K562 (cell line): ENCODE measurements around the gene SH3BP2. TPM values are rescaled to one million over a fixed set of nuclear protein-coding genes. Genes with fewer than 3 reads are reported as not detected.

Source experiments
- DACH1 ChIP-seq: fragments of 450-650 bp; IDR thresholded peaks from 2 replicates; pipeline ENCODE4 v1.6.1; 2018; ENCODE audit not compliant: partially characterized antibody
- FOXA1 ChIP-seq: fragments of 450-650 bp; IDR thresholded peaks from 2 replicates; pipeline ENCODE4 v1.6.1; 2016; ENCODE audit warnings: mild to moderate bottlenecking, borderline replicate concordance
- FOXK2 ChIP-seq, 2 experiments: fragments of 450-650 bp; IDR thresholded peaks in 1 of 2; conservative IDR thresholded peaks in 1 of 2; 2 replicates each; pipeline ENCODE4 v1.6.1; 2016; ENCODE audit warnings: low read depth in 2 of 2, mild to moderate bottlenecking in 1 of 2
- HNRNPK ChIP-seq: fragments of 200-400 bp; formaldehyde crosslinking; IDR thresholded peaks from one replicate; pipeline ENCODE4 v1.6.1; 2018; ENCODE audit warnings: mild to moderate bottlenecking, low read depth, low read length; ENCODE audit not compliant: poor library complexity, severe bottlenecking
- HNRNPL ChIP-seq: fragments of 200-400 bp; formaldehyde crosslinking; IDR thresholded peaks from 2 replicates; pipeline ENCODE4 v1.6.1; 2017; ENCODE audit warnings: low read depth, mild to moderate bottlenecking, low read length
- NCOA1 ChIP-seq: fragments of 450-650 bp; IDR thresholded peaks from 2 replicates; pipeline ENCODE4 v1.6.1; 2016; ENCODE audit warnings: low read depth
- NFRKB ChIP-seq: fragments of 450-650 bp; IDR thresholded peaks from 2 replicates; pipeline ENCODE4 v1.6.1; 2016; ENCODE audit warnings: low read depth
- NR2C2 ChIP-seq, 2 experiments: fragments of 200-800 bp in 1 of 2; sonication (Bioruptor generic) in 1 of 2; sonication (generic) in 1 of 2; formaldehyde crosslinking in 1 of 2; IDR thresholded peaks; 2 replicates each; pipeline versions ENCODE4 v1.6.1 to v1.8.0; 2016 to 2022; ENCODE audit warnings: mild to moderate bottlenecking in 1 of 2, missing compliant biosample characterization in 1 of 2, missing genetic modification characterization in 1 of 2, missing genetic modification reagents in 1 of 2
- PTRF ChIP-seq: fragments of 450-650 bp; IDR thresholded peaks from 2 replicates; pipeline ENCODE4 v1.6.1; 2016; ENCODE audit warnings: mild to moderate bottlenecking, missing genetic modification characterization, missing compliant biosample characterization
- PTTG1 ChIP-seq: fragments of 450-650 bp; IDR thresholded peaks from 2 replicates; pipeline ENCODE4 v1.6.1; 2016; ENCODE audit warnings: low read depth, mild to moderate bottlenecking, missing genetic modification characterization, missing compliant biosample characterization
- RBM22 ChIP-seq: fragments of 200-400 bp; formaldehyde crosslinking; IDR thresholded peaks from 2 replicates; pipeline ENCODE4 v1.6.1; 2018; ENCODE audit warnings: low read length, low read depth; ENCODE audit not compliant: poor library complexity, severe bottlenecking
- SNRNP70 ChIP-seq: fragments of 200-400 bp; formaldehyde crosslinking; optimal IDR thresholded peaks from 2 replicates; pipeline ENCODE3; 2017; ENCODE audit warnings: low read depth, low read length
- SREBF2 ChIP-seq: sonication (generic); formaldehyde crosslinking; IDR thresholded peaks from 2 replicates; pipeline ENCODE4 v1.4.0; 2020; ENCODE audit warnings: mild to moderate bottlenecking, missing genetic modification reagents
- ZNF436 ChIP-seq: fragments of 250-450, 450-650 bp; sonication (Bioruptor Pico); formaldehyde crosslinking; IDR thresholded peaks from 2 replicates; pipeline ENCODE4 v1.7.0; 2020; ENCODE audit warnings: mild to moderate bottlenecking
- ZNF76 ChIP-seq: fragments of 250-450 bp; sonication (Bioruptor Pico); IDR thresholded peaks from 2 replicates; pipeline ENCODE4 v1.4.0; 2020; ENCODE audit warnings: mild to moderate bottlenecking, moderate library complexity, borderline replicate concordance
- ZNF79 ChIP-seq: fragments of 250-450 bp; sonication (Bioruptor Pico); IDR thresholded peaks from 2 replicates; pipeline ENCODE4 v1.4.0; 2020; ENCODE audit warnings: low read depth, mild to moderate bottlenecking, moderate library complexity
- polyA plus RNA-seq, 8 experiments: library from polyadenylated mRNA; depleted of rRNA in 4 of 8; stranded (reverse) in 5 of 8; unstranded in 3 of 8; fragments of >200 nt; fragmentation: Nextera tagmentation in 2 of 8; fragmentation: Illumina TruSeq in 1 of 8; extraction: Ambion mirVana in 2 of 8; extraction: Trizol in 1 of 8; gene quantifications; 2 replicates each; pipeline versions ENCODE4 v1.2.1 to v1.2.3, GENCODE V29; 2011 to 2014; ENCODE audit warnings: inconsistent platforms in 1 of 8, missing spikeins in 1 of 8
- total RNA-seq, 7 experiments: library from RNA; depleted of rRNA in 6 of 7; stranded (reverse); fragments of >200 nt in 6 of 7; fragmentation: Illumina TruSeq in 2 of 7; extraction: Trizol in 2 of 7; gene quantifications; 2 replicates each; pipeline versions ENCODE4 v1.2.1 to v1.2.3, GENCODE V29; 2011 to 2021; ENCODE audit warnings: low replicate concordance in 1 of 7
- TF ChIP-seq, protein P1 (sequence below): sonication (generic); formaldehyde crosslinking; IDR thresholded peaks from 2 replicates; pipeline ENCODE4 v1.8.1; 2022; ENCODE audit warnings: missing genetic modification reagents
- TF ChIP-seq, protein P2 (sequence below), 2 experiments: fragments of 450-650 bp; IDR thresholded peaks; 2 replicates each; pipeline ENCODE4 v1.6.1; 2016; ENCODE audit warnings: mild to moderate bottlenecking in 2 of 2, borderline replicate concordance in 1 of 2, low read depth in 1 of 2, moderate library complexity in 1 of 2

The SH3BP2 gene
- total and polyA plus RNA-seq, 9 of the 15 experiments (the other 6 are each of a cell fraction or from before 2014, with no cell fraction given) = 0.34 to 16.0 (median 5.1) TPM

DNA sequence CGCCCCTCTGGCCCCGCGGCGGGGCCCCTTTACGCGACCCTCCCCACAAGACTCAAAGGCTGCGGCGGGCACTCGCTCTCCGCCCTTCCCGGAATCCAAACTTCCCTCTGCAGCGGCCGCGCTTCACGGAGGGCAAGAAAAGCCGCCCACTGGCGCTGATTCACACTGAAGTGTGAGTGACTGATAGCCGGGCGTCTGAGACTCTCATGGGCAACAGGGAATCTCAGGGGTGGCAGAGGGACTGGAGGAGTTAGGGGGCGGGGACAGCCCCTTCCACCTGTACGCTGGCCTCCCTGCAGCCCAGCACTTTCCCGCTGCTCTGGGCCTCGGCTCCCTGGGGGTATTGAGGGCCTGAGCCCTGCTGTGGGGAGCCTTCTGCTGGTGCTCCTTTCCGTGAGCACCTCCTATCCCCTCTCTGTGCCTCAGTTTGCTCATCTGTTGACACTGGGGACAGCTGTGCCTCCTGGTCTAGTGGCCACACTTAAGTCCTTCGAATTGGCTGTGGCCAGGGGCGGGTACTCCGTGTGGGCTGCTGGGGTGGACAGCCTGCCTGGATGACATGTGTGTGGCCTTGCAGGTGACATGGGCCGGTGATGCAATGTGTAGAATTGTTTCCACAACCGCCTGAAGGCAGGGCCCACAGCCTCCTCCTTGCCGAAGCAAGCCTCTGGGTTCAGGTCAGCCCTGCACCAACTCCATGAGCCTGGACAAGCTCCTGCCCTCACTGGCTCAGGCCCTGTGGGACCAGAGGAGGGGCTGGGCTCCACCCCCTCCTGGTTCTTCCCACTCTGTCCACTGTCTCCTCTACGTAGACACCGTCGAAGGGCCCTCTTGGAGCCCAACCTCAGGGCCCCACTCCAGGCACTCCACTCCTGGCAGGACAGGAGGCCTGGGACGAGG is 951 bp downstream of the SH3BP2 start (continued):
- TF ChIP-seq PTRF = no peak
- TF ChIP-seq, protein P1, sequence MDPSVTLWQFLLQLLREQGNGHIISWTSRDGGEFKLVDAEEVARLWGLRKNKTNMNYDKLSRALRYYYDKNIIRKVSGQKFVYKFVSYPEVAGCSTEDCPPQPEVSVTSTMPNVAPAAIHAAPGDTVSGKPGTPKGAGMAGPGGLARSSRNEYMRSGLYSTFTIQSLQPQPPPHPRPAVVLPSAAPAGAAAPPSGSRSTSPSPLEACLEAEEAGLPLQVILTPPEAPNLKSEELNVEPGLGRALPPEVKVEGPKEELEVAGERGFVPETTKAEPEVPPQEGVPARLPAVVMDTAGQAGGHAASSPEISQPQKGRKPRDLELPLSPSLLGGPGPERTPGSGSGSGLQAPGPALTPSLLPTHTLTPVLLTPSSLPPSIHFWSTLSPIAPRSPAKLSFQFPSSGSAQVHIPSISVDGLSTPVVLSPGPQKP (CRISPR knock-in tag) = no peak
- TF ChIP-seq PTTG1 (tag) = no peak
- no peak for TF ChIP-seq HNRNPL
- no peak for TF ChIP-seq DACH1
- TF ChIP-seq HNRNPK = no peak
- TF ChIP-seq ZNF79 = no peak
- TF ChIP-seq, protein P2, sequence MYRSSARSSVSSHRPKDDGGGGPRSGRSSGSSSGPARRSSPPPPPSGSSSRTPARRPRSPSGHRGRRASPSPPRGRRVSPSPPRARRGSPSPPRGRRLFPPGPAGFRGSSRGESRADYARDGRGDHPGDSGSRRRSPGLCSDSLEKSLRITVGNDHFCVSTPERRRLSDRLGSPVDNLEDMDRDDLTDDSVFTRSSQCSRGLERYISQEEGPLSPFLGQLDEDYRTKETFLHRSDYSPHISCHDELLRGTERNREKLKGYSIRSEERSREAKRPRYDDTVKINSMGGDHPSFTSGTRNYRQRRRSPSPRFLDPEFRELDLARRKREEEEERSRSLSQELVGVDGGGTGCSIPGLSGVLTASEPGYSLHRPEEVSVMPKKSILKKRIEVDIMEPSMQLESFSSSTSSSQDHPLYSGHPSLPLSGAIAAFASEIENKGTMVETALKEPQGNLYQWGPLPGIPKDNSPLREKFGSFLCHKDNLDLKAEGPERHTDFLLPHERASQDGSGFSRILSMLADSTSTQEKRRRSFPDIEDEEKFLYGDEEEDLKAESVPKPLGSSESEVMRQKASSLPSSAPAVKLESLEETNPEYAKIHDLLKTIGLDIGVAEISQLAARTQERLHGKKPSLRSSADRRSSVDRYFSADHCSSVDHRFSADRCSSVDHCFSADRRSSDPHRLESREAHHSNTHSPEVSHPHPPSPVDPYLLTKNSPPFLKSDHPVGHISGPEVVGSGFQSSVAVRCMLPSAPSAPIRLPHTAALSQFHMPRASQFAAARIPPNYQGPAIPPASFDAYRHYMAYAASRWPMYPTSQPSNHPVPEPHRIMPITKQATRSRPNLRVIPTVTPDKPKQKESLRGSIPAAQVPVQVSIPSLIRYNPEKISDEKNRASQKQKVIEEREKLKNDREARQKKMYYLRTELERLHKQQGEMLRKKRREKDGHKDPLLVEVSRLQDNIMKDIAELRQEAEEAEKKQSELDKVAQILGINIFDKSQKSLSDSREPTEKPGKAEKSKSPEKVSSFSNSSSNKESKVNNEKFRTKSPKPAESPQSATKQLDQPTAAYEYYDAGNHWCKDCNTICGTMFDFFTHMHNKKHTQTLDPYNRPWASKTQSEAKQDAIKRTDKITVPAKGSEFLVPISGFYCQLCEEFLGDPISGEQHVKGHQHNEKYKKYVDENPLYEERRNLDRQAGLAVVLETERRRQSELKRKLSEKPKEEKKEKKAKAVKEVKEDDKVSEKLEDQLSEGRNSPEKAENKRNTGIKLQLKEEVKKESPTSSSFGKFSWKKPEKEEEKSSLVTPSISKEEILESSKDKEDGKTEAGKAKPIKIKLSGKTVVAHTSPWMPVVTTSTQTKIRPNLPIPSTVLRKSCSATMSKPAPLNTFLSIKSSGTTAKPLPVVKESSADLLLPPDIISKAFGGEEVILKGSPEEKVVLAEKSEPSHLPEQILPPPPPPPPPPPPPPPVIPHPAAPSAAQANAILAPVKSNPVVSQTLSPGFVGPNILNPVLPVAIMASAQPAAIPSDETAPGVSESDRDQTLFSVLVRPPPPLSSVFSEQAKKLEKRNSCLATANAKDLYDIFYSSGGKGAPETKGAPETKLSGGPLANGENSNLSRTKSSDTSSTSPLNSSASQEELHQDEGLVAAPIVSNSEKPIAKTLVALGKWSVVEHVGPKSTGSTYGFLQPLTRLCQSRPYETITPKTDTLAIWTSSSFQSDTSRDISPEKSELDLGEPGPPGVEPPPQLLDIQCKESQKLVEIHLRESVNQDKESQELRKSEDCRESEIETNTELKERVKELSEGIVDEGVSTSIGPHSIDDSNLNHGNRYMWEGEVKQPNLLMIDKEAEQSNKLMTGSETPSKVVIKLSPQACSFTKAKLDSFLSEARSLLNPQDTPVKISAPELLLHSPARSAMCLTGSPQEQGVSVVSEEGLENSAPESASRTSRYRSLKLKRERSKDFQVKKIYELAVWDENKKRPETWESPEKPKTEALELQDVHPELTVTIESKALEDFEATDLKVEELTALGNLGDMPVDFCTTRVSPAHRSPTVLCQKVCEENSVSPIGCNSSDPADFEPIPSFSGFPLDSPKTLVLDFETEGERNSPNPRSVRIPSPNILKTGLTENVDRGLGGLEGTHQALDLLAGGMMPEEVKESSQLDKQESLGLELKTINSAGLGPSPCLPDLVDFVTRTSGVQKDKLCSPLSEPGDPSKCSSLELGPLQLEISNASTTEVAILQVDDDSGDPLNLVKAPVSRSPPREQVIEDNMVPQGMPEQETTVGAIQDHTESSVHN (IDR thresholded peaks at IDR 0.05; ENCODE audit: borderline replicate concordance in 1 of 2, low read depth in 1 of 2) = peak in 1 of 2 experiments; percentile 39; a peak in 1 of 4 replicates
- no peak for TF ChIP-seq NFRKB
- TF ChIP-seq SREBF2 (CRISPR knock-in tag) = no peak
- no peak for TF ChIP-seq NR2C2 (CRISPR knock-in tag; IDR thresholded peaks at IDR 0.05)
- peak; percentile 43; the same call in 1 of the 2 replicates for TF ChIP-seq NR2C2 (tag; IDR thresholded peaks at IDR 0.05)
- no peak for TF ChIP-seq ZNF76 (CRISPR knock-in tag)
- TF ChIP-seq FOXK2 (conservative IDR thresholded peaks at IDR 0.05 in 1 of 2, IDR thresholded peaks at IDR 0.05 in 1 of 2; ENCODE audit: low read depth in 2 of 2) = no peak
- TF ChIP-seq NCOA1 = no peak
- TF ChIP-seq SNRNP70 = no peak
- no peak for TF ChIP-seq ZNF436 (CRISPR knock-in tag)
- TF ChIP-seq FOXA1 = no peak
- TF ChIP-seq RBM22 = no peak
